Kidney glomerular epithelial cell (primary cell): ENCODE data around the gene PRSS21.
A peak's percentile ranks its signal among the peaks of the same experiment; 100 is the strongest.

Experiments used
- DNase-seq: peaks from one replicate; lab custom pipeline; 2025; lab: John Stamatoyannopoulos, UW

Gene PRSS21

GRCh38 chr16:2825906-2826305, 8.9 kb downstream of the PRSS21 start:
- DNase-seq: no peak

DNA sequence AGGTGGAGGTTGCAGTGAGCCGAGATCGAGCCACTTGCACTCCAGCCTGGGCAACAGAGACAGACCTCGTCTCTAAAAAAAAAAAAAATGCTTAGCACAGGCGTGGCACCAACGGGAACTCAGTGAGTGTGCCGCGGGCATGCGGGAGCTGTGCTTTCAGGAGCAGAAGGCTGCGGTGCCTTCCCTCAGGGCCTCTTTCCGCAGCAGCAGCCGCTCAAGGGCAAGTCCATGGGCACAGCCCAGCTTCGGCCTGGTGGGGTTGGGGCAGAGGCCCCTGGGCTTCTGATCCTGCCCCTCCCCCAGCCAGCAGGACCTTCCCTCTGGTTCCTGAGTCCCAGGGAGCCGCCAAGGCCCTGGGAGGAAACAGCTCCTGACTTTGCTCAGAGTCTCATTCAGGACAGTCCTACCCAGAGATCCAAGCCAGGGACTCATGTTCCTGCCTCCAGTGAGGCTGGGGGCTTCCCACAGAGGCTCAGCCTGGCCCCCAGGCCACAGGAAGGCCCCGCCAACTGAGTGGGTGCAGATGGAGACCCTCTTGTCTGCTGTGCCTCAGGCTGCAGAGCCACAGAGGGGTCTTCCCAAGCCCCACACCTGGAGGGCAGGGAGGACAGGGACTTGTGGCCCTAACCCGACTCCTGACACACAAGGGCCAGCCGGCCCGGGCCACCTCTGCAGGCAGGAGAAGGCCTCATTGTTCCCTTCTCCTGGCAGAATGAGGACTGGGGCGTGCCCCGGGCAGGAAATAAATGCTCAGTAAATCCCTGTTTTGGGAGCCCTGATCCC, 9.7 kb downstream of the PRSS21 start:
- DNase-seq: no peak

DNA sequence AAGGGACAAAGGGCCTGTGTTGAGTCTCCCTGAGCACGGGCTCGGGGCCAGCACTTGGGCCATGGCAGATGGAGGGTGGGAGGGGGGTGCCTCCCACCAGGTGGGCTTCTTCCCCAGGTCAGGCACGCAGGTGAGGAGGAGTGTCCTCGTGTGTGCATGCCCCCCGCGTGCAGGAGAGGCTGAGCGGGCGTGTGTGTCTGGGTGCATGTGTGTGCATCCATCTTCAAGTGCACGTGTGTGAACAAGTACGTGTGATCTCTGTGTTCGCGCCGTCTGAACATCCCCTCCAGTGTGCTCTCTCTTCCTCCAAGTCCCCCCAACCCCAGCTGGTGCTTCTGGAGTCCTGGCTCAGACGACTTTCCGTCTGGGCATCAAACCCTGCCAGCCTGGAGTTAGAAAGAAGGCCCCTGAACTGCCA, 10.3 kb downstream of the PRSS21 start:
- DNase-seq: no peak

DNA sequence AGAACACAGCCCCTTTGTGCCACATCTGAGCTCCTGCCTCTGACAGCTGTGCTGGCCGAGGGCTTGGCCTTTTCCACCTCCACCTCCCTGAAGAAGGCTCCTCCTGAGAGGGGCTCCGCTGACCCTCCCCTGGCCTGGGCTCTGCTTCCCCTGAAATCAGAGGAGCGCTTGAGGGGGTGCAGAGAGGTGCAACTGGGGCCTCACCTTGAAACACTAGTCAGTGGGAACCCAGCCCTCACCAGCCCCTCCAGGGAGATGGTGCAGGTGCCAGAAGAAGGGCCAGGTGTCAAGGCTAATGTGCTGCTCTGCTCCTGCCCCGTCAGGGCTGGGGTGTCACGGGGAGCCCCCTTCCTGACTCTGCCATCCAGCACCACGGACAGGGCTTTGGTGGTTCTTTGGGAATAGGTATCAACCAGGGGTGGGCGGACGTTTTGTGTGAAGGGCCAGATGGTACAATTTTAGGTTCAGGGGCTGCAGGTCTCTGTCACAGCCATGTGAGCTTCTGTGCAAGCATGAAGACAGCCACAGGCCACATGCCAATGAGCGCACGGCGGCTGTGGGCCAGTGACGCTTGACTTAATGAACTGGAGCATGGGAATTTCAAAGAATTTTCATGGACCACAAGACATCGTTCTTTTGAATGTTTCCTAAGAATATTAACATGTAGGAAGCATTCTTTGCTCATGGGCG, 10.9 kb downstream of the PRSS21 start:
- DNase-seq: no peak

- no peak for DNase-seq
Measured at GRCh38 chr16:2828521-2828840, 11.4 kb downstream of the PRSS21 start.

- DNase-seq: no peak
Measured at GRCh38 chr16:2828876-2829430, 11.9 kb downstream of the PRSS21 start.

- DNase-seq: no peak
Measured at GRCh38 chr16:2829501-2830354, 12.7 kb downstream of the PRSS21 start, which contains the start of gene ZG16B. TSS of gene ZG16B (plus strand) at chr16:2830303. CDS start at chr16:2830442, 139 bp downstream.

GRCh38 chr16:2830355-2830695, 13.3 kb downstream of the PRSS21 start:
- DNase-seq: no peak

- no peak for DNase-seq
Measured at GRCh38 chr16:2831203-2831602, 14.2 kb downstream of the PRSS21 start.

DNA sequence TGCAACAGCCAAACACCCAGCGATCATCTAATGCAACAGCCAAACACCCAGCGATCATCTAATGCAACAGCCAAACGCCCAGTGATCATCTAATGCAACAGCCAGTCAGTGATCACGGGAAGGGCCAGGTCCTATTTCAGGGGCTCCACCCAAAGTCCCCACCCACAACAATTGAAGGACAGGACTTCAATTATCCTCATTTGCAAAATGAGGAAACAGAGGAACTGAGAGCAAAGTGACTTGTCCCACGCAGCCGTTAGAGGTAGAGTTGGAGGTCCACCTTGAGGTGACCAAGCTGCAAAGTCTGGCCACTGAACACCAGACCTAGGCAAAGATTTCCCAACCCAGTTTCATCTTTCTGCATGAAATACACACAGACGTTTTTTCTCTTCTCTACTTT, 16.7 kb downstream of the PRSS21 start:
- no peak for DNase-seq

DNA sequence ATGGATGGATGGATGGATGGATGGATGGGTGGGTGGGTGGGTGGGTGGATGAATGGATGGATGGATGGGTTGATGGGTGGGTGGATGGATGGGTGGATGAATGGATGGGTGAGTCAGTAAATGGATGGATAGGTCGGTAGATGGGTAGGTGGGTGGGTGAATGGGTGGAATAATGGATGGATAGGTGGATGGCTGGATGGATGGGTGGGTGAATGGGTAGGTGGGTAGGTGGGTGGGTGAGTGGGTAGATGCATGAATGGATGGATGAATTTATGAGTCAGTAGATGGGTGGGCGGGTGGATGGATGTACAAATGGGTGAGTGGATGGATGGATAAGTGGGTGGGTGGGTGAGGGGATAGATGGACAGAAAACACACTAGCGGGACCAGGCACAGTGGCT, 17.9 kb downstream of the PRSS21 start:
- no peak for DNase-seq

DNA sequence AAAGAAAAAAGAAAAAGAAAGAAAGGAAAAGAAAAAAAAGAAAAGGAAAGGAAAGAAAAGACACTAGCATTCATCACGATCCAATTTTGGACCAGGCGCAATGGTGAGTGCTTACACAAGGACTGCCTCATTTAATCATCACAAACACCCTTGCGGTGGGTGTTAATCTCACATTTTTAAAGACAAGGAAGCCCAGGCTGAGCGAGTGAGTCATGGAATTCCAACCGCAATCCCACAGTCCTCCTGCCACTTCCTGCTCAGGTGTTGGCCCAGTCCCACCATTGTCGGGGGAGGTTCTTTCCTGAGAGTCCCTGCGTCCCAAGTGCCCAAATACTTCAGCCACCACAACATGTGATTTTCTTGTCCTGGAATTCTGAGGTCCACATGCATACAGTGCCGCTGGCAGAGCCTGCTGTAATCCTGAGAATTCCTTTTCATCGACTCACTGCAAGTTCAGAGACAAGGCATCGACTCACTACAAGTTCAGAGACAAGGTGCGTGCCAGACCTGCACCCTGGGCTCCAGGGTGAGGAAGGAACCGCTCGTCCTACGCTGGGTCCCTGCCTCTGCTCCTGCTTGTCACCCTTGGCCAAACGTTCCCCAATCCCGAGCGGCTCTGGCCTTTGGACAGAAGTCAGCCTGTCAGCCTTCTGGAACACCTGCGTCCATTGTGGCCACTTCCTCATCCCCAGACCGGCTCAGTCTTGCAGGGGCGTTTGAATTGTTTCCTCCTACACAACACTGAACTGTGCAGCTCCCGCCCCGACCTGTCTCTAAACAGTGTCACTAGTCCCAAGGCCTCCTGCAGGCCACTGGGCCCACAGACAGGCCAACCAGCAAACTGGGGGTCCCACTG, 18.8 kb downstream of the PRSS21 start:
- peak; percentile 99 for DNase-seq

GRCh38 chr16:2836646-2837508, 19.8 kb downstream of the PRSS21 start:
- no peak for DNase-seq

GRCh38 chr16:2838928-2839327, 21.9 kb downstream of the PRSS21 start:
- DNase-seq: peak; percentile 76

- DNase-seq: no peak
Measured at GRCh38 chr16:2839650-2840450, 22.8 kb downstream of the PRSS21 start.

GRCh38 chr16:2840914-2841313, 23.9 kb downstream of the PRSS21 start:
- no peak for DNase-seq

DNA sequence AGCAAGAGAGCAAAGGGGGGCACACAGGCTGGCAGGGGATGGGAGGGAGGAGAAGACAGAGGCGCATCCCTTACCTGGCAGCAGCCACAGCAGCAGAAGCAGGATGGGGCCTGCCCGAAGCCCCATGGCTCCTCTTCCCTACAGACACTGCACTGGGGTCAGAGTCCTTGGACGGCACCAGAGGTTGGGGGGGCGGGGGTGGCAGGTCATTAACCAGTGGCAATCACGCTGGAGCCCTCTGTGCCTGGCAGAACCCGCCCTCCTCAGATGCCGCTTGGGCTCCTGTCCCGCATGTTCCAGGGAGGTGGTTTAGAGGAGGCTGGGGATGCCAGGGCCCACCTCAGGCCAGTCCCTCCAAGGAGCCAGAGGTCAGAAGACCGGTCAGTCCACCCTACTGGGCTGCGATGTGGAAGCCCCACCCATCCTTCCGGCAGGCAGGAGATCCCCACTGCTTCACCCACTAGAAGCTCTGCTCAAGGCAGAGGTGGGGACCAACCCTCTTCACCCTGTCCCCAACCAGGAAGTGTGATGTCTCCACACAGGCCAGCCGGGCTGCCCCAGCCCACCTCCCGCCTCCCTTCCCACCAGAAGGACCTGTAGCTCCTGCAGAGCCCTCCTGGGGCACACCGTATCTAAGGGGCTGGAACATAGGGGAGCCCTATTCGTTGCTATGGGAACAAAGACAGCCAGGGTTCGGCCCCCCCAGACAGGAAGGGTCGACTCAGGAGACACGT, 24.7 kb downstream of the PRSS21 start:
- DNase-seq: no peak

DNA sequence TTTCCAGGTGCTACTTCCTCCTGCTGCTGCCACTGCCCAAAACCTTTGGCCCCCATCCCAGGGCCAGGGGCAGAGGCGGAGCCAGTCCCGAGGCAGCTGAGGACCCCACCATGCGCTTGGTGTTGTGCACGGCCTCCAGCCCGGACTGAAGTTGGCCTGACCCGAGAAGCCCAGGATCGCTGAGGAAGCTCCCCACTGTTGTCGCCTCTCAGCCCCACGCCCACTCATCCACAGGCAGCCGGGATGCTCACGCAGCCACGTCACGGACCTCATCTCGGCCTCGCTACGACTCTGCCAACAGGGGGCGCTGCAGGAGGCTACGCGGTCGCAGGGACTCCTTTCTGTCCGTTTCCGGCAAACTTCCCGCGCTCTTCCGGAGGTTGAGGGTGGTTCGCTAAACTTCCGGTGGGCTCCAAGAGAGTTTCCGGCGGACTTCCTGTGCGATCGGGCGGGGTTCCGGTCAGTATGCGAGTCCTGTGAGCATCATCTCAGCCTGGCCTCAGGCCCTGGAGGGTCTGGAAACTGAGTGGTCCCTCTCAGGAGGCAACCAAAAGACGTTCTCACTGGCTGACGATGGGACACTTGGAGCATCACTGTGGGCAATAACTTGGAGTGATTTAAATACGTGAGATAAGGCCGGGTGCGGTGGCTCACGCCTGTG, 25.4 kb downstream of the PRSS21 start:
- DNase-seq: no peak
